Glutamatergic neuron (in vitro differentiated cells): ENCODE data around the gene SLC27A1. TPM values are rescaled to one million over a fixed set of nuclear protein-coding genes. Genes with fewer than 3 reads are reported as not detected.

Experiments
- DNase-seq: peaks from one replicate; pipeline ENCODE4 v3.0.0; 2022
- H3K27ac Mint-ChIP-seq: one replicate; pipeline ENCODE4 v1.8.0; 2020; ENCODE audit warnings: mild to moderate bottlenecking, mixed read lengths, inconsistent platforms; ENCODE audit not compliant: unreplicated experiment
- H3K27me3 Mint-ChIP-seq: one replicate; pipeline ENCODE4 v1.8.0; 2020; ENCODE audit warnings: mild to moderate bottlenecking, moderate library complexity, mixed read lengths, inconsistent platforms; ENCODE audit not compliant: unreplicated experiment
- H3K36me3 Mint-ChIP-seq: one replicate; pipeline ENCODE4 v1.8.0; 2020; ENCODE audit warnings: mild to moderate bottlenecking, mixed read lengths, inconsistent platforms; ENCODE audit not compliant: unreplicated experiment
- H3K4me1 Mint-ChIP-seq: one replicate; pipeline ENCODE4 v1.8.0; 2020; ENCODE audit warnings: mild to moderate bottlenecking, low read depth, mixed read lengths, inconsistent platforms; ENCODE audit not compliant: unreplicated experiment
- H3K4me3 Mint-ChIP-seq: one replicate; pipeline ENCODE4 v1.8.0; 2020; ENCODE audit warnings: mild to moderate bottlenecking, mixed read lengths, inconsistent platforms; ENCODE audit not compliant: unreplicated experiment
- H3K9me3 Mint-ChIP-seq: one replicate; pipeline ENCODE4 v1.8.0; 2020; ENCODE audit warnings: mild to moderate bottlenecking, moderate library complexity, mixed read lengths, inconsistent platforms; ENCODE audit not compliant: unreplicated experiment
- CTCF ChIP-seq: fragments of 200-600 bp; sonication (generic); IDR thresholded peaks from one replicate; pipeline ENCODE4 v1.5.0; 2021; ENCODE audit not compliant: partially characterized antibody, unreplicated experiment
- total RNA-seq: library from RNA; stranded (reverse); fragmentation: NEBNext Ultra II Directional; extraction: Animal tissue kit (Norgen Biotek cat#: 25700); gene quantifications from one replicate; pipeline ENCODE4 v1.2.1, GENCODE V29; 2021; ENCODE audit not compliant: unreplicated experiment

The SLC27A1 gene
- total RNA-seq, 1 donor from 2014 or later = 16.9 TPM

- H3K36me3 Mint-ChIP-seq = no peaks in the 10 kb centered on the region
- TF ChIP-seq CTCF = no peak
- DNase-seq = no peak
- no peak overlapping the region for H3K27ac Mint-ChIP-seq
- no peak overlapping the region for H3K4me3 Mint-ChIP-seq
- H3K4me1 Mint-ChIP-seq = peaks cover 10% of the 10 kb centered on the region
- peaks cover 6% of the 10 kb centered on the region for H3K9me3 Mint-ChIP-seq
- peaks cover 5% of the 10 kb centered on the region for H3K27me3 Mint-ChIP-seq
These were observed 2.6 kb upstream of the SLC27A1 start for GRCh38 chr19:17467471-17468301.

GRCh38 chr19:17468302-17469091, 1.8 kb upstream of the SLC27A1 start:
- H3K27ac Mint-ChIP-seq = no peak overlapping the region
- peaks cover 10% of the 10 kb centered on the region for H3K4me1 Mint-ChIP-seq
- no peak for TF ChIP-seq CTCF
- no peaks in the 10 kb centered on the region for H3K36me3 Mint-ChIP-seq
- peak overlapping the region; percentile 99 for H3K4me3 Mint-ChIP-seq
- H3K9me3 Mint-ChIP-seq = peaks cover 6% of the 10 kb centered on the region
- H3K27me3 Mint-ChIP-seq = peaks cover 5% of the 10 kb centered on the region
- DNase-seq = no peak

GRCh38 chr19:17469092-17469480, 1.2 kb upstream of the SLC27A1 start:
- Mint-ChIP-seq H3K27ac (peak overlapping the region; percentile 43), H3K27me3 (peaks cover 5% of the 10 kb centered on the region), H3K4me1 (peaks cover 10% of the 10 kb centered on the region), H3K4me3 (peak overlapping the region; percentile 99), H3K9me3 (peaks cover 6% of the 10 kb centered on the region), H3K36me3 (no peaks in the 10 kb centered on the region)
- TF ChIP-seq CTCF = no peak
- DNase-seq = no peak

GRCh38 chr19:17469481-17470067, 750 bp upstream of the SLC27A1 start:
- peak; percentile 94 for DNase-seq
- H3K36me3 Mint-ChIP-seq = no peaks in the 10 kb centered on the region
- H3K4me3 Mint-ChIP-seq = peak overlapping the region; percentile 99
- H3K4me1 Mint-ChIP-seq = peaks cover 10% of the 10 kb centered on the region
- peak overlapping the region; percentile 95 for H3K27ac Mint-ChIP-seq
- no peak for TF ChIP-seq CTCF
- peaks cover 5% of the 10 kb centered on the region for H3K27me3 Mint-ChIP-seq
- H3K9me3 Mint-ChIP-seq = peaks cover 6% of the 10 kb centered on the region
